Upper lobe of left lung (tissue), 4 donors: ENCODE measurements around the gene SLC25A28.

Source experiments
- CTCF ChIP-seq, 6 experiments: fragments of 450-650 bp in 4 of 6; fragments of 200-600 bp in 2 of 6; sonication (generic) in 2 of 6; IDR thresholded peaks; one replicate each; pipeline ENCODE4 v1.5.1; 2016 to 2019; ENCODE audit warnings: antibody characterized with exemption in 6 of 6
- EP300 ChIP-seq, 4 donors: sonication (generic); formaldehyde crosslinking; IDR thresholded peaks; one replicate each; pipeline ENCODE4 v1.5.1; 2017; ENCODE audit warnings: antibody characterized with exemption in 4 of 4, control low read depth in 2 of 4
- POLR2A ChIP-seq, 4 donors: fragments of 450-650 bp; IDR thresholded peaks; one replicate each; pipeline ENCODE4 v1.5.1; 2016 to 2017; ENCODE audit warnings: antibody characterized with exemption in 4 of 4, mild to moderate bottlenecking in 2 of 4
- POLR2AphosphoS5 ChIP-seq, 2 donors: sonication (generic); formaldehyde crosslinking; IDR thresholded peaks; one replicate each; pipeline ENCODE4 v1.5.1; 2017; ENCODE audit warnings: antibody characterized with exemption in 2 of 2

- TF ChIP-seq POLR2A (IDR thresholded peaks at IDR 0.05) (peak in 1 of 4 donors; percentile 18), CTCF (IDR thresholded peaks at IDR 0.05) (no peak), POLR2AphosphoS5 (IDR thresholded peaks at IDR 0.05) (peak in 1 of 2 donors; percentile 11), EP300 (IDR thresholded peaks at IDR 0.05) (peak in 2 of 4 donors; percentile 27 to 29)
Observed at GRCh38 chr10:99619090-99619800, 994 bp downstream of the SLC25A28 start.
